AG04450 (cell line): ENCODE data around the gene FGF14. TPM values are rescaled to one million over a fixed set of nuclear protein-coding genes. Genes with fewer than 3 reads are reported as not detected.

Source experiments
- CTCF ChIA-PET: fragments of 300-600, 350-600 bp; formaldehyde crosslinking; extraction: SDS; loops from one replicate; lab custom pipeline; 2022; ENCODE audit warnings: antibody characterized with exemption, inconsistent platforms; lab: Charles Lee
- POLR2A ChIA-PET: fragments of 350-600 bp; formaldehyde crosslinking; extraction: SDS; loops from one replicate; lab custom pipeline; 2021; ENCODE audit warnings: antibody characterized with exemption, inconsistent platforms; lab: Yijun Ruan, JAX
- DNase-seq: peaks from one replicate; pipeline ENCODE4 v3.0.0-alpha.2; 2011; ENCODE audit warnings: low read depth, low spot score
- H3K27ac ChIP-seq: one replicate; pipeline ENCODE4 v1.5.1; 2012; ENCODE audit warnings: low read depth, low read length, control low read depth
- H3K27me3 ChIP-seq: one replicate; pipeline ENCODE4 v1.6.0; 2012; ENCODE audit warnings: low read length; ENCODE audit not compliant: control insufficient read depth, insufficient read depth
- H3K4me3 ChIP-seq: 2 replicates; pipeline ENCODE4 v1.5.1; 2011; ENCODE audit warnings: mild to moderate bottlenecking, low read depth, low read length, control low read depth
- H3K9me3 ChIP-seq: 2 replicates; pipeline ENCODE4 v1.5.1; 2012; ENCODE audit warnings: low read length; ENCODE audit not compliant: control insufficient read depth, insufficient read depth
- CTCF ChIP-seq: IDR thresholded peaks from 2 replicates; pipeline ENCODE4 v1.5.1; 2011; ENCODE audit warnings: low read depth, low read length, control low read depth, inconsistent platforms
- polyA plus RNA-seq: library from polyadenylated mRNA; depleted of rRNA; stranded (reverse); fragments of >200 nt; gene quantifications from 2 replicates; pipeline ENCODE4 v1.2.3, GENCODE V29; 2011

Gene FGF14
- polyA plus RNA-seq, 1 experiment: 0.01 TPM

GRCh38 chr13:101881593-101881992 is 520.3 kb downstream of the FGF14 start:
- DNase-seq: no peak
- Histone ChIP-seq H3K9me3 (no peaks in the 10 kb centered on the region), H3K27me3 (no peaks in the 10 kb centered on the region), H3K27ac (no peak overlapping the region), H3K4me3 (no peak overlapping the region)
- no peak for TF ChIP-seq CTCF
- POLR2A ChIA-PET: no interaction called here
- CTCF ChIA-PET: no interaction called here

DNA sequence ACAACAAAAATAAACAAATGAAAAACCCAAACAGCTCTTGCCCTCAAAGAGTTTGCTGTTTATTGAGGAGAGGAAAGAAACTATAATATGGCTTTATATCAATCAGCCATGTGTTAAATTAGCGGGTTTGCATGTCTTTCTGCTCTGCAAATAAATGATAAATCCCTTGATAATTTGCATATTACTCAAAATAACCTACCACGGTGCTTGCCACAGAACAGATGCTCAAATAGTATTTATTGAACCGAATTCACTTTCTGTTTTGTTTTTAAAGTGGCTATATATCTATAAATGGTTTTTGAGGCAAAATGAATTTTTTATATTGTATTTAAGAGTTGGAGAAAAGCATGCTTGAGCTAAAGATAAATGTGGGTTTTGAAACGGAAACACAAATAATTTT is 521.3 kb downstream of the FGF14 start:
- H3K27ac ChIP-seq: no peak overlapping the region
- CTCF ChIA-PET: interaction anchor here (0.6 kb wide), 1 partner anchor 259 kb away, joined by 8 read pairs; no protein-coding TSS in a partner anchor
- TF ChIP-seq CTCF: no peak
- H3K4me3 ChIP-seq: no peak overlapping the region
- no peaks in the 10 kb centered on the region for H3K27me3 ChIP-seq
- no peaks in the 10 kb centered on the region for H3K9me3 ChIP-seq
- no peak for DNase-seq
- POLR2A ChIA-PET: no interaction called here

GRCh38 chr13:101876951-101877350 is 524.9 kb downstream of the FGF14 start:
- CTCF ChIA-PET: no interaction called here
- no peak for DNase-seq
- no peaks in the 10 kb centered on the region for H3K27me3 ChIP-seq
- H3K4me3 ChIP-seq: no peak overlapping the region
- no peak for TF ChIP-seq CTCF
- POLR2A ChIA-PET: no interaction called here
- H3K27ac ChIP-seq: no peak overlapping the region
- H3K9me3 ChIP-seq: no peaks in the 10 kb centered on the region

DNA sequence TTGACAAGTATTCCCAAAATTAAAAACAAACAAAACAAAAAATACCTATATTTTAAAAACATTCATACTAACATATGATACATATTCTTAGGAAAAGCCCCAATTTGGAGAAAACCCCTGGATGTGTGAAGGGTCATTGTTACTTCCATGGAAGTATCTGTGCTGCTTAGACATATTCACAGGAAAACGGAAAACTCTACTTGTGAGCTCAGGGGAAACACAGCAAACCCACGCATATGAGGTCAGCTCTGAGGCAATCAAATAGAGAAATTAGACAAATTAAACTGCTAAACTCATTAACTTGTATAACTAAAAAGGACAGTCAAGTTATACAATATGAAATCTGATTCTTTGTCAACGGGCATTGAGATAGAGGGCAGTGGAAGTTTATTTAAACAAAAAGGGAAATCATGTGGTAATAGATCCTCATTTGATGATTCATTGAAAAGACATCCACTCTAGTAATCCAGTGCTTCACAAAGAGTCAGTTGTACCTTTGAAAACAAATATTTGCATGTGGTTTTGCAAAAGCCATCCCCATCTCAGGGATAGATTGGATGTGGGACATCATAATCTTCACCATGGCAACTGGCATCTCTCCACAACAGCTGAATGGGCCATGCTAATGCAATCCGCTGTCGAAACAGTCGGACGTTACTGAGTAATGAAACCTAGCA is 526.0 kb downstream of the FGF14 start:
- no peak overlapping the region for H3K27ac ChIP-seq
- ChIA-PET POLR2A (no interaction called here), CTCF (no interaction called here)
- H3K27me3 ChIP-seq: no peaks in the 10 kb centered on the region
- peak; percentile 0 for DNase-seq
- H3K4me3 ChIP-seq: no peak overlapping the region
- no peaks in the 10 kb centered on the region for H3K9me3 ChIP-seq
- TF ChIP-seq CTCF: no peak

- ChIA-PET POLR2A (no interaction called here), CTCF (no interaction called here)
- no peak for TF ChIP-seq CTCF
- Histone ChIP-seq H3K27me3 (no peaks in the 10 kb centered on the region), H3K27ac (no peak overlapping the region), H3K9me3 (no peaks in the 10 kb centered on the region), H3K4me3 (no peak overlapping the region)
- no peak for DNase-seq
Measured at GRCh38 chr13:101875091-101875490, 526.8 kb downstream of the FGF14 start.
